ENCODE measurements around the gene PCGF3.
"Not testable (repeated sequence)": the region's sequence is repeated elsewhere in the genome, so short reads cannot be mapped to it uniquely, and the experiment has no call there.

Gene PCGF3

GRCh38 chr4:721261-722168 is 15.9 kb downstream of the PCGF3 start:
- DNase-seq (ENCODE audit: extremely low read depth in 1 of 2, low read depth in 1 of 2): no peak

- no peak for DNase-seq (ENCODE audit: extremely low read depth in 1 of 2, low read depth in 1 of 2)
These were observed 16.6 kb downstream of the PCGF3 start for GRCh38 chr4:722169-722725.

GRCh38 chr4:722851-723360 is 17.3 kb downstream of the PCGF3 start:
- DNase-seq (ENCODE audit: extremely low read depth in 1 of 2, low read depth in 1 of 2): no peak

GRCh38 chr4:723751-724530 is 18.3 kb downstream of the PCGF3 start:
- DNase-seq (ENCODE audit: extremely low read depth in 1 of 2, low read depth in 1 of 2): no peak

- DNase-seq (ENCODE audit: extremely low read depth in 1 of 2, low read depth in 1 of 2): no peak
These were observed 20.0 kb downstream of the PCGF3 start for GRCh38 chr4:725391-726234.

GRCh38 chr4:726235-726787 is 20.7 kb downstream of the PCGF3 start:
- no peak for DNase-seq (ENCODE audit: extremely low read depth in 1 of 2, low read depth in 1 of 2)

- no peak for DNase-seq (ENCODE audit: extremely low read depth in 1 of 2, low read depth in 1 of 2)
These were observed 21.2 kb downstream of the PCGF3 start for GRCh38 chr4:726838-727237.

- DNase-seq (ENCODE audit: extremely low read depth in 1 of 2, low read depth in 1 of 2): no peak
These were observed 21.9 kb downstream of the PCGF3 start for GRCh38 chr4:727576-727975.

- DNase-seq (ENCODE audit: extremely low read depth in 1 of 2, low read depth in 1 of 2): no peak
These were observed 24.0 kb downstream of the PCGF3 start for GRCh38 chr4:729336-730315.

- no peak for DNase-seq (ENCODE audit: extremely low read depth in 1 of 2, low read depth in 1 of 2)
These were observed 24.9 kb downstream of the PCGF3 start for GRCh38 chr4:730511-730910.

- not testable (repeated sequence) for DNase-seq (ENCODE audit: extremely low read depth in 1 of 2, low read depth in 1 of 2)
These were observed 25.6 kb downstream of the PCGF3 start for GRCh38 chr4:730946-731904.

GRCh38 chr4:731954-732353 is 26.3 kb downstream of the PCGF3 start:
- not testable (repeated sequence) for DNase-seq (ENCODE audit: extremely low read depth in 1 of 2, low read depth in 1 of 2)

- DNase-seq (ENCODE audit: extremely low read depth in 1 of 2, low read depth in 1 of 2): no peak
These were observed 26.9 kb downstream of the PCGF3 start for GRCh38 chr4:732486-732885.

GRCh38 chr4:732911-733630 is 27.4 kb downstream of the PCGF3 start:
- no peak for DNase-seq (ENCODE audit: extremely low read depth in 1 of 2, low read depth in 1 of 2)

GRCh38 chr4:733631-733980 is 28.0 kb downstream of the PCGF3 start:
- DNase-seq (ENCODE audit: extremely low read depth in 1 of 2, low read depth in 1 of 2): no peak

GRCh38 chr4:734075-734474 is 28.4 kb downstream of the PCGF3 start:
- no peak for DNase-seq (ENCODE audit: extremely low read depth in 1 of 2, low read depth in 1 of 2)

GRCh38 chr4:734951-735350 is 29.3 kb downstream of the PCGF3 start:
- no peak for DNase-seq (ENCODE audit: extremely low read depth in 1 of 2, low read depth in 1 of 2)
